ENCODE measurements around the gene ACAD10.
A peak's percentile ranks its signal among the peaks of the same experiment; 100 is the strongest.
"Not testable (repeated sequence)": the region's sequence is repeated elsewhere in the genome, so short reads cannot be mapped to it uniquely, and the experiment has no call there.

The ACAD10 gene

GRCh38 chr12:111687952-111688351 is 2.1 kb downstream of the ACAD10 start:
- DNase-seq: no peak

- no peak for DNase-seq
These were observed 5.4 kb downstream of the ACAD10 start for GRCh38 chr12:111691262-111691661.

- DNase-seq: no peak
These were observed 6.8 kb downstream of the ACAD10 start for GRCh38 chr12:111692575-111693210.

GRCh38 chr12:111693818-111694217 is 8.0 kb downstream of the ACAD10 start:
- no peak for DNase-seq

GRCh38 chr12:111699962-111700361 is 14.1 kb downstream of the ACAD10 start:
- no peak for DNase-seq

GRCh38 chr12:111705672-111706071 is 19.8 kb downstream of the ACAD10 start:
- no peak for DNase-seq

GRCh38 chr12:111706145-111706544 is 20.3 kb downstream of the ACAD10 start:
- no peak for DNase-seq

GRCh38 chr12:111715279-111715678 is 29.4 kb downstream of the ACAD10 start:
- DNase-seq: no peak

GRCh38 chr12:111719316-111719715 is 33.5 kb downstream of the ACAD10 start:
- not testable (repeated sequence) for DNase-seq

- DNase-seq: no peak
These were observed 34.6 kb downstream of the ACAD10 start for GRCh38 chr12:111720457-111720856.

- DNase-seq: not testable (repeated sequence)
These were observed 38.0 kb downstream of the ACAD10 start for GRCh38 chr12:111723646-111724360.

GRCh38 chr12:111728795-111729194 is 42.9 kb downstream of the ACAD10 start:
- no peak for DNase-seq

GRCh38 chr12:111730420-111730819 is 44.6 kb downstream of the ACAD10 start:
- no peak for DNase-seq

- DNase-seq: no peak
These were observed 46.9 kb downstream of the ACAD10 start for GRCh38 chr12:111732786-111733185.

- DNase-seq: no peak
These were observed 47.6 kb downstream of the ACAD10 start for GRCh38 chr12:111733340-111733915.

GRCh38 chr12:111739524-111739923 is 53.7 kb downstream of the ACAD10 start:
- not testable (repeated sequence) for DNase-seq

GRCh38 chr12:111741235-111741812 is 55.5 kb downstream of the ACAD10 start:
- DNase-seq: peak; percentile 11

- no peak for DNase-seq
These were observed 59.4 kb downstream of the ACAD10 start for GRCh38 chr12:111745211-111745610.

GRCh38 chr12:111747333-111747732 is 61.5 kb downstream of the ACAD10 start:
- no peak for DNase-seq

GRCh38 chr12:111748151-111748672 is 62.4 kb downstream of the ACAD10 start:
- DNase-seq: peak; percentile 23

- DNase-seq: no peak
These were observed 63.0 kb downstream of the ACAD10 start for GRCh38 chr12:111748867-111749266.

- DNase-seq: no peak
These were observed 63.5 kb downstream of the ACAD10 start for GRCh38 chr12:111749391-111749790.

GRCh38 chr12:111753144-111753881 is 67.5 kb downstream of the ACAD10 start:
- DNase-seq: peak; percentile 48

Measured in NCI-H1105 treated with DMSO at 0.1 percent for 48 hours (cell line).